D341Med (cell line): ENCODE data around the gene EHBP1L1.
"Not testable (repeated sequence)": the region's sequence is repeated elsewhere in the genome, so short reads cannot be mapped to it uniquely, and the experiment has no call there.

ENCODE experiments used
- DNase-seq: peaks from one replicate; pipeline ENCODE4 v3.0.0; 2012; ENCODE audit warnings: low spot score

The EHBP1L1 gene

GRCh38 chr11:65560555-65561418, 15.1 kb upstream of the EHBP1L1 start:
- peak; percentile 74 for DNase-seq

DNA sequence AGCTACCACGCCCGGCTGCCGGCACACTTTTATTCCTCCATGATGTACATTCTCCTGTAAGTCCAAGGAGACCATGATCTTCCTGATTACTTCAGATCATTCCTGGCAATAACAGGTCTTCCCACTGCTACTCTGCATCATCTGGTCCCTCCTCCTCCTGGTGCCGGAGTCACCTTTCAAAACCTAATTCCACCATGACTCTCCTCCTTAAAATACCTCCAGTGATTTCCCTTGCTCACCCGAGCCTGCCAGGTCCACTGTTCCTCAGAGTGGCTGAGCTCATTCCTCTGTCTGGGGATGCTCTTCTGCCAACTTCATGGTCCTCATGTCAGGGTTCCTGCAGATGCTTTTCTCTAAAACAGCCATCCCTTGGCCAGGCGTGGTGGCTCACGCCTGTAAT, 13.8 kb upstream of the EHBP1L1 start:
- DNase-seq: no peak

DNA sequence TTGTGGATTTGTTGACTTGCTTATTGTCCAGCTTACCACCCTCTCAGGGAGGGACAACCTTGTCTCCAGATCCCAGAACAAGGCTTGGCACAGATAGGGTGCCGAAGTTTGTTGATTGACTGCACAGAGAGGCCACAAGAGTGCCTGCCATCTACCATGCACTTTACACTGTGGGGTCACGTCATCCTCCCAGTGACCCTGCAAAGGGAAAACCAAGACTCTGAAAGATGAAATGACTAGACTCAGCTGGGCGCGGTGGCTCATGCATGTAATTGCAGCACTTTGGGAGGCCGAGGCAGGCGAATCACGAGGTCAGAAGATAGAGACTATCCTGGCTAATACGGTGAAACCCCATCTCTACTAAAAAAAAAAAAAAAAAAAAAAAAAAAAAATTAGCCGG, 13.1 kb upstream of the EHBP1L1 start:
- no peak for DNase-seq

DNA sequence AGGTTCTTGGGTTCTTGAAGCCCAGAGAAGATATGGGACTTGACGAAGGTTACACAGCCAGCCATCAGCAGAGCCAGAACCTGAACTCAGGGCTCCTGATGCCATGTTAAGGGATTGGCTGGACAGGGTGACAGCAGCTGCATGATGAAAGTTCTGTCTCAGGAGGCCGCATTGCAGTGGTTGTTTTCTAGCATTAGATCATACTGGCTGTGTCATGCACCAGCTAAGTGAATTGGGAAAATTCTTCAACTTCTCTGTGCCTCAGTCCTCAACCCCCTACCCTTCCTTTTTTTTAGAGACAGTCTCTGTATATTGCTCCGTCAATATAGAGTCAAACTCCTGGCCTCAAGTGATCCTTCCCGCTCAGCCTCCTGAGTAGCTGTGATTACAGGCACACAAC, 12.3 kb upstream of the EHBP1L1 start:
- DNase-seq: no peak

GRCh38 chr11:65564879-65565559, 10.8 kb upstream of the EHBP1L1 start:
- not testable (repeated sequence) for DNase-seq

DNA sequence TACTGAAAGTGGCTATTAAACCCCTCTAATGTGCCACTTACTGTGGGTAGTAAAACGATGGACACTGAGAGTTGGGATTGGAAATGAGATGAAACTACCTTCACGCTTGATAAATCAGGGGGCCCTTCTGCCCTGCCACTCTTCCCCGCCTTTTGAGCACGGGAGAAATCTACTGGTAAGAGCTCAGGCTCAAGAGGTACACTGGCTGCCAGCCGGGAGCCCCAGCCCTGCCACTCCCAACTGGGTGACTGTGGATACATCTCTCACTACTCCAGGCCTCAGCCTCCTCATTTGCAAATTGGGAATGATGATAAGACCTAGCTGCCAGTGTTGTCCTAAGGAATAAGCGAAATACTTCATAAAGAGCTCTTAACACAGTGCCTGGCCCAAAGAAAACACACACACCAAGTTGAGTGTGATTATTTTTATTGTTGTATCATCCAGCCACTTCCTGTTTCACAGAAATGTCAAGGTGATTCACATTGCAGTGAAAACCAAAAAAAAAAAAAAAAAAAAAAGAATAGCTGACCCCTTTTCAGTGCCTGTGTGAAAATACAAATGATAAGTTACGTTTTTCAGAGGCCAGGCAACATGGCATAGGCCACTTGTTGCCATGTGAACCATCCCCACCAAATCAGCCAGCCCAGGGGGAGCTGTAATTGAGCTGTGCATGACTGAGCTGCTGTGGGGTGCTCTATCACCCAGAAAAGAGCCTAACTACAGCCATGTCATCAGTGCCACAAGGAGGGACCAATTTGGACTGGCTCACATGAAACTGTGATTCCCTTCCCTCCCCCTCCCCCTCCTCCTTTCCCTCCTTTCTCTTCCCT, 10.0 kb upstream of the EHBP1L1 start:
- no peak for DNase-seq

DNA sequence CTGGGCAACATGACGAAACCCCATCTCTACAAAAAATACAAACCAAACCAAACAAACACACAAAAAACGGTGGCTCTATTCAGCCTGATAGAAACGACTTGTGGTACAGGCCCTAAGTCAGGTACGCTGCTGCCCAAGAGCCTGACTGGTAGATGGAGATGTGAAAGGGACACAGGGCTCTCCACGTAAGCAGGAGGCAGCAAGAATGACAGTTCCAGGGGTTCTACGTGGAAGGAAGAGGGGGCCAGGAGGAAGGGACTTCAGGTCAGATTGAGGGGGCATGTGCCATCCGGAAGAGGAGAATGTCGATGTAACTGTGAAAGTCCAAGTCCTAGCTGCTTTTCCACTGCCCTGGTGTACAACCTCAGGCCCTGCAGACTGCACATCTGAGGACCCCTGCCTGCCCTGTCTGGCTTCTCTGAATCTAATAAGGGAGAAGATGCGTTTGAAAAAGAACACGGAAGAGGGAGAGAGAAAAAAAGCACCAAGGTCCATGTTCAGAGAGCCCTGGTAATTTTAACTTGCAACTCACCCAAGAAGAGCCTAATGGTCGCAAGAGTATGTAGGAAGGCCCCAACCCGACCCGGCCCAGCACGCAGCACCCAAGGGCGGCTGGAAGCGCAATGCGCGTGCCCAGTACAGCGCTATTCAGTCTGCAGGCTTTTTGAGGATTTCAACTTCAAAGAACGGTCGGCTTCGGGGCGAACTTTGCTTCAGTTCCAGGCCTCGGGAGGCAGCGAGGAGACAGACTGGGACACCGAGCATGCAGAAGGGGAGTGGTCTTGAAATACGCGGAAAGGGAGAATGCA, 6.5 kb upstream of the EHBP1L1 start:
- DNase-seq: peak; percentile 68

DNA sequence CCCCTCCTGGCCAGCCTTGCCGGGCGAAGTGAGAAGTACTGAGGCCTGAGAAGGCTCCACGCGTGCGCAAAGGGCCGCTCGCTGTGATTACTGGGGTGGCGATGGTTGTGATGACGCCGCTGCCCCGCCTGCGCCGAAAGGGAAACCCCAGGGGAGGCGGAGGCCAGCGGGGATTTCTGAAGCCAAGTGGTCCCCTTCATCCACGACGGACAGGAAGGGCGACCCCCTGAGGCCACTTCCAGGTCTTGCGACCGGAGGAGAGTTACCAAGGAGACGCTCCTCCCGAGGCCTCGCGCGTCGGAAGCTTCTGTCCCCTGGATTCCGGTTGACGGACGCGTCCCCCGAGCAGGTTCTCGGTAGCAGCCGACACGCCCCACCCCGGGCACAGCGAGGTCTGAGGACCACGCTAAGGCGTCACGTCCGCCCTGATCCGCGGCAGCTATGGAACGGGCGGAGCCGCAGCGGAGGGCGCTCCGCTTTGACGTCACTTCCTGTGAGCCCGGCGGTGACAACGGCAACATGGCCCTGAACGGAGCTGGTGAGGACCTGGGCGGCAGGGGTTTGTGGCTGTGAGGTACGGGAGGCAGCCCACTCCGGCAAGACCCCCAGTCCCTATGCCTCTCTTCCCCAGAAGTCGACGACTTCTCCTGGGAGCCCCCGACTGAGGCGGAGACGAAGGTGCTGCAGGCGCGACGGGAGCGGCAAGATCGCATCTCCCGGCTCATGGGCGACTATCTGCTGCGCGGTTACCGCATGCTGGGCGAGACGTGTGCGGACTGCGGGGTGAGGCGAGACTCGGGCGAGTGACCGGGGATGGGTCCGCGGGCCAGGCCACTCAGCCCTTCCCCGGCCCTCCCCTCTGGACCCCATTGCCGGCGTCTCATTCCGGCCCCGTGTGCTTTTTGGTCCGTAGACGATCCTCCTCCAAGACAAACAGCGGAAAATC, 5.6 kb upstream of the EHBP1L1 start, which contains the start of gene ZNRD2:
Gene ZNRD2 (plus strand): TSS at position 505 of the 946 bp plus-strand sequence. CDS start 15 bp downstream, at position 520.
- DNase-seq: peak; percentile 95

DNA sequence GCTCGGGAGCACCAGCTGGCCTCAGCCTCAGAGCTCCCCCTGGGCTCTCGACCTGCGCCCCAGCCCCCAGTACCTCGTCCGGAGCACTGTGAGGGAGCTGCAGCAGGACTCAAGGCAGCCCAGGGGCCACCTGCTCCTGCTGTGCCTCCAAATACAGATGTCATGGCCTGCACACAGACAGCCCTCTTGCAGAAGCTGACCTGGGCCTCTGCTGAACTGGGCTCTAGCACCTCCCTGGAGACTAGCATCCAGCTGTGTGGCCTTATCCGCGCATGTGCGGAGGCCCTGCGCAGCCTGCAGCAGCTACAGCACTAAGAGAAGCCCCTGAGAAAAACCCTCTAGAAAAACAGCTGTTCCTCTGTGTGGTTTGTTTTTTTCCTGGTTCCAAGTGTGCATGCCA, 4.4 kb upstream of the EHBP1L1 start:
- DNase-seq: no peak

- no peak for DNase-seq
These were observed 3.9 kb upstream of the EHBP1L1 start for GRCh38 chr11:65571940-65572339.

DNA sequence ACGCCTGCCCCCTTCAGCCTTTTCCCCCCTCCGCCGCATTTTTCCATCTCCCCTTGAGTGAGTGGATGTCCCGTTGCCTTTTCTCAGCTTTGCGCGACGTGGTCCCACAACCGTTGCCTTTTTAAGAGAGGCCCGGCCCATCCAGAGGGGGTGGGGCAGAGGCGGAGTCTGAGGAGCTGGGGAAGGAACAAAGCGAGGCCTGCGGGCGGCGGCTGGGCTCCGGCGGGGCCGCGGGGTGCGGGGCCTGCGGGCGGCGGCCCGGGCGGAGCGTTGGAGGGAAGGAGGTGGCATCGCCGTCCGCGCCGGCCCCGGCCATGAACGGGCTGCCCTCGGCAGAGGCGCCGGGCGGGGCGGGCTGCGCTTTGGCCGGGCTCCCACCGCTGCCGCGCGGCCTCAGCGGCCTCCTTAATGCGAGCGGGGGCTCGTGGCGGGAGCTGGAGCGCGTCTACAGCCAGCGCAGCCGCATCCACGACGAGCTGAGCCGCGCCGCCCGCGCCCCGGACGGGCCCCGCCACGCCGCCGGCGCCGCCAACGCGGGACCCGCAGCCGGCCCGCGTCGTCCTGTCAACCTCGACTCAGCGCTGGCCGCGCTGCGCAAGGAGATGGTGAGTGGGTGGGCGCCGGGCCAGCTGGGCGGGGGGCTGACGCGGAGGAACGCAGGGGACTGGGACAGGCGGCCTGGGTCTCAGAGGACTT, 3.3 kb upstream of the EHBP1L1 start, which contains the start of gene FAM89B:
Gene FAM89B (plus strand): TSS at position 183 of the 696 bp plus-strand sequence. CDS start 132 bp downstream, at position 315.
- DNase-seq: peak; percentile 87

DNA sequence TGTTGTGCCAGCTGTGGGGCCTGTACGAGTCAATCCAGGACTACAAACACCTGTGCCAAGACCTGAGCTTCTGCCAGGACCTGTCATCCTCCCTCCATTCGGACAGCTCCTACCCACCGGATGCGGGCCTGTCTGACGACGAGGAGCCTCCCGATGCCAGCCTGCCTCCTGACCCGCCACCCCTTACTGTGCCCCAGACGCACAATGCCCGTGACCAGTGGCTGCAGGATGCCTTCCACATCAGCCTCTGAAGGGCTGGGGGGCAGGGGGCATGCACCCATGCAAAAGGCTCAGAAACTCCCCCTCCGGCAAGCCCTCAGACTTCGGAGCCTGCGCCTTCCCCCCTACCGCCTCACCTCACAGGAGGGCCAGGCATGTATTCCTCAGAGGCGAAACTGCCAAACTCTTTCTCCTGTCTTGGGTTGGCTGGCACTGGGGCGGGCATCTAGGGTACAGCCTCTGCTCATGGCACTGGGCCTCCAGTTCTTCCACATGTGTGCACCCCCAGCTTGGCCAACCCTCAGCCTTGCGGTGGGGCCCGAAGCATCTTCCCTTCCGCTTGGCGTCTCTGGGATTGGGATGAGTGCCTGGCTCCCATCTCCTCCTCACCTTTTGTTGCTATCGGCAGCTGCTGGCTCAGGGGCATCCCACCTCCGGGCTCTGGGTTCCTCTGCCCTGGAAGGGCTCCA, 2.3 kb upstream of the EHBP1L1 start:
- no peak for DNase-seq

GRCh38 chr11:65574109-65574810, 1.6 kb upstream of the EHBP1L1 start:
- peak; percentile 94 for DNase-seq

DNA sequence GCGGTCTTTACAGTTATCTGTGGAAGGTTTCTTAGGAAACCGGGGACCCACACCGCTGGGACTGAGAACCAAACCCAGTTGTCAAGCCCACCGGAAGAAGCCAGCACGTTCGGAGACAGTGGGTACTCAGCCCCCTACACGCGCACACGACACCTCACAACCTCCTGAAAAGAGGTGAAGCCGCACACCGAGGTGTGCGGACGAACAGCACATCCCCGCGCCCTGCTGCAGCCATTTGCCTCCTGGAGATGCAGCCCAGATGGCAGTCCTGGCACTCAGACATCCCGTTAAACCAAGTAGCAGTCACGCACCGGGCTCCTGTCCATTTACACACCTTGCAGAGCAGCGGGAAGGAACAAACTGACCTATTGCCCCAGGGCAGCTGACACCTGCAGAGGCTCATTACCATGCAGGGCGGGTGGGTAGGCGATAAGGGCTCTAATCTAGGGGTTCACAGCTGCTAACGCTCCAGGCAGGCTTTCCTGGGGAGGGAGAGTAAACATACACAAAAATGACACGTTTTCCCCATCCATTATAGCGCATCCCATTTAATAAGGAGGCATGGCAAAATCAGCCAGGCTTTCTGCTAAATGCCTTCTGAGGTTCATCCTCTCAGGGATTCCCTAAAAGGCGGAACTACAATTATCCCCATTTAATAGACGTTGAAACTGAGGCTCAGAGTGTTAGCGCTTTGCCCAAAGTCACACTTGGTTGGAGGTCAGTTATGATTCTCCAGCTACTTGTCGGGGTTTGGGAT, 864 bp upstream of the EHBP1L1 start:
- DNase-seq: no peak

GRCh38 chr11:65576232-65576866, 496 bp downstream of the EHBP1L1 start:
- no peak for DNase-seq

DNA sequence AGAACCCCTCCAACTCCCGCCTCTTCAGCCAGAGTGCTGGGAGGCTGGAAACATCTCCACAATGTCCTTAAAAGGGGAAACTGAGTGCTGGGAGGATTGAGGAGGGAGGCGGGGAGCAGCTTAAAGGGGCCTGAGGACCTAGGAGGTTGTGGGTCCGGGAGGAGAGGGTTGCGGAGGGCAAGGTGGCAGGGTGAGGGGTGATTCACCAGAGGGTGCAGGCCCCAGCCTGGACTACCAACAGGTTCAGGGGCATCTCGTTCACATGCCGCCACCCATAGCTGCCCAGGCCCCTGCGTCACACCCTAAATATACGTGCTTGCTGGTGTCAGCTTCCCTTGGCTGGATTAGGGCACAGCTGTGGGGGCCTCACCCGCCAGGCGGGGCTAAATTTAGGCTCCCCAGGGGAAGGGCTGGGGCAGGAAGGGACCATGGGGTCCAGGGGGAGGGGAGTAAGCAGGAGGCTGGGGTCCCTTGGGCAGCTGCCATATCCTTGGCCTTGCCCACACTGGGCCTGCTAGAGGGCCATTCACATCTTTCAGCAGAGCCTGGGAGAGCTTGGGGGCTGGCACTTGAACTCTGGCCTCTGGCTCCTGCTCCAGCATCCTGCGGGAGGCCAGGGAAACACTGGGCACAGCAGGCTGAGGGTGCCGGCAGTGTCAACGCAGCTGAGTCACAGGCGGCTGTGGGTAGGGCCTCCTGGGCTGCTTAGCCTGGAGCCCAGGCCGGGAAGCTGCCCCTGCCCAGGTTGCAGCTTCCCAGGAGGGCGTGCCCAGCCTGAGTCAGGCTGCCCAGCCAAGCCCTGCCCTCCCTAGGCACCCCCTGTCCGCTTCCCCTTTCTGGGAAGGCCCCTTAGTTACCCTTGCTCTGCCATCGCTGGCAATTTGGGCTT, 1.3 kb downstream of the EHBP1L1 start:
- DNase-seq: no peak
